ENCODE data around the gene LMOD2.

DNA sequence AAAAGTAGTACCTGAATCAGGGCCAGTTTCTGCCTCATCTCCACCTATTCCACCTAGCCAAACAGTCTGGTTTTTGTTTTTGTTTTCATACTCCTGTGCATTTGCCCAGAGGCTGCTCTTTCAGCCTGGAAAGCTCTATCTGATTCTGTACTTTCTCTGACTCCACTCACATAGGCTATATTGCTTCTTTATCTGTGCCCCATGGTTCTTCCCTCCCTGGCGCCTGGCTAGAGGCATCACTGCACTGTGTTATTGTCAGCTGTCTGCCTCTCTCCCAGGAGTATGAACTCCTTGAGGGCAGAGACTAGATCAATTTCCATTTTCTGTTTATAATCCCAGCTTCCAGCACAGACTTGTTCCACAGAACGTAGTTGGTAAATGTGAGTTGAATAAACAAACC lies 5.1 kb upstream of the LMOD2 start:
- no peak for TF ChIP-seq FOXP2 (optimal IDR thresholded peaks at IDR 0.05; ENCODE audit: control extremely low read depth, extremely low read length, insufficient read depth)
- TF ChIP-seq POLR2AphosphoS5 (IDR thresholded peaks at IDR 0.05; ENCODE audit: borderline replicate concordance, low read depth, low read length), result no peak
